GM10266 (cell line): Measurements from ENCODE around the gene PRR23B.

Source experiments
- DNase-seq: peaks from one replicate; pipeline ENCODE4 v3.0.0; 2012; ENCODE audit errors: extremely low spot score
- TF ChIP-seq, protein P1 (sequence below): IDR thresholded peaks from 2 replicates; pipeline ENCODE4 v1.5.1; 2012; ENCODE audit warnings: mild to moderate bottlenecking, low read depth; ENCODE audit not compliant: control insufficient read depth, insufficient read depth; ENCODE audit errors: missing control alignments

PRR23B gene

DNA sequence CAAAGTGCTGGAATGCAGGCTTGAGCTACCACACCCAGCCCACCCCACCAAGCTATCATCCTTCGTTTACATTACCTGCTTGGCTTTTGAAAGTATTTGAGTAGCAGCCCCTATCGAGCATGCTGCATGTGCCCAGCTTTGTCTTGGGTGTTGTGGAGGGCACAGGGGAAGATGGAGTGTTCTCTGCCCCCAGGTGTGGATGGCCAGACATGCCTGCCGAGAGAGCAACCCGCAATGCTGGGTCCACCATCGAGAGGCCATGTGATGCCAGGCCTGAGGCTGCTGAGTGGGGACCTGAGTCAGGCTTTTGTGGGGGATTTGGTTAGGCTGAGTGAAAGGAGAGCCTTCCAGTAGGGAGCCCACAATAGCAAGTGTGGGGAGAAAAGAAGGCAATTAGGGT lies 47.8 kb downstream of the PRR23B start:
- TF ChIP-seq, protein P1, sequence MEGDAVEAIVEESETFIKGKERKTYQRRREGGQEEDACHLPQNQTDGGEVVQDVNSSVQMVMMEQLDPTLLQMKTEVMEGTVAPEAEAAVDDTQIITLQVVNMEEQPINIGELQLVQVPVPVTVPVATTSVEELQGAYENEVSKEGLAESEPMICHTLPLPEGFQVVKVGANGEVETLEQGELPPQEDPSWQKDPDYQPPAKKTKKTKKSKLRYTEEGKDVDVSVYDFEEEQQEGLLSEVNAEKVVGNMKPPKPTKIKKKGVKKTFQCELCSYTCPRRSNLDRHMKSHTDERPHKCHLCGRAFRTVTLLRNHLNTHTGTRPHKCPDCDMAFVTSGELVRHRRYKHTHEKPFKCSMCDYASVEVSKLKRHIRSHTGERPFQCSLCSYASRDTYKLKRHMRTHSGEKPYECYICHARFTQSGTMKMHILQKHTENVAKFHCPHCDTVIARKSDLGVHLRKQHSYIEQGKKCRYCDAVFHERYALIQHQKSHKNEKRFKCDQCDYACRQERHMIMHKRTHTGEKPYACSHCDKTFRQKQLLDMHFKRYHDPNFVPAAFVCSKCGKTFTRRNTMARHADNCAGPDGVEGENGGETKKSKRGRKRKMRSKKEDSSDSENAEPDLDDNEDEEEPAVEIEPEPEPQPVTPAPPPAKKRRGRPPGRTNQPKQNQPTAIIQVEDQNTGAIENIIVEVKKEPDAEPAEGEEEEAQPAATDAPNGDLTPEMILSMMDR, result no peak
- DNase-seq, result no peak

DNA sequence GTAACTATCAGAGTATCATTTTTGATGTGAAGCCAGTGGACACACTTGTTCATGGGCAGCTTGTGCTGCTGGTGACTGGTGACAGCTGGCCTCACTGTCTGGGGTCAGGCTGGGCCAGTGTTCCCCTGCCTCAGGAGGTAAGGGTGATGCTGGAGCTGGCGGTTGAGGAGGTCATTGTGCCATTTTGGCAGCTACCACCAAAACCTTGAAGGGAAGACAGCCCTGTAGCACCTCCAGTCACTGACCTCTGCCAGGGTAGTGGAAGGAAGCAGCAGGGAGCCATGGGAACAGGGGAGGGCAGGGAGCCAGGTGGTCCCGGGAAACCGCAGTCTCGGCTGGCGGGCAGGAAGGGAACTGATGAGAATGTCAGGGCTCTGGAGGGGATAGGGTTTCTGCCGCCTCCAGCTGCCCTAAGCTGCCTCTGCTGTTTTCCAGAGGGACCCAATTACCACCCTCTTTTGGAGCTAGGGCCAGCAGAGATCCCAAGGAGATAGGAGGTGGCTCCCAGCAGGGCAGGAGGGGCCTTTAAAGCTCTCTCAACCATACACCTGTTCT lies 48.9 kb downstream of the PRR23B start:
- no peak for DNase-seq
- TF ChIP-seq, protein P1, result no peak
